Measurements from ENCODE around the gene PRRC1. TPM values are rescaled to one million over a fixed set of nuclear protein-coding genes. Genes with fewer than 3 reads are reported as not detected.

PRRC1 gene
- polyA plus RNA-seq, 1 of the 3 experiments (the other 2 are of a cell fraction) = 26.6 TPM

GRCh38 chr5:127471211-127471610 lies 46.2 kb upstream of the PRRC1 start (continued):
- TF ChIP-seq RCOR1 (IDR thresholded peaks at IDR 0.05; ENCODE audit: low read length) = no peak
- no peak for TF ChIP-seq NRF1 (IDR thresholded peaks at IDR 0.05; ENCODE audit: low read depth, low read length)

DNA sequence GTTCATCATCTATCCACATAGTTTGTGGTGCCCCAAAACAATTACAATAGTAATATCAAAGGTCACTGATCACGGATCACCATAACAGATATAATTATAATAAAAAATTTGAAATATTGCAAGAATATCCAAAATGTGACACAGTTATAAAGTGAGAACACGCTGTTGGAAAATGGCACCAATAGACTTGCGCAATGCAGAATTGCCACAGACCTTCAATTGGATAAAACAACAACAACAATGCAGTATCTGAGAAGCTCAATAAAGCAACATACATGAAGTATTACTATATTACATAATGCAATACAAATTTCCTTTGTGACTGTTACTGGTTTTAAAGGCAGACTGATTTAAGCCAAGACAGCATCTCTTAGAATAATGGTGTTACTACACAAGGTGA lies 44.7 kb upstream of the PRRC1 start:
- Histone ChIP-seq H3K9me3 (no peaks in the 10 kb centered on the region), H3K4me1 (ENCODE audit: control insufficient read depth in 1 of 2, insufficient read depth in 2 of 2, low read depth in 1 of 2, low read length in 1 of 2) (no peaks in the 10 kb centered on the region), H3K36me3 (replicated peaks in 1 of 2; ENCODE audit: control insufficient read depth in 1 of 2, insufficient read depth in 2 of 2, low read length in 1 of 2) (no peaks in the 10 kb centered on the region), H4K20me1 (ENCODE audit: insufficient read depth) (no peaks in the 10 kb centered on the region), H3K4me2 (no peak overlapping the region), H3K27me3 (ENCODE audit: insufficient read depth) (no peaks in the 10 kb centered on the region), H3K27ac (ENCODE audit: low read depth in 2 of 2, low read length in 1 of 2) (no peak overlapping the region), H3F3A (replicated peaks; ENCODE audit: insufficient read depth) (no peaks in the 10 kb centered on the region), H3K79me2 (ENCODE audit: insufficient read depth) (no peaks in the 10 kb centered on the region), H3K4me3 (ENCODE audit: low read depth in 2 of 2, low read length in 1 of 2) (no peak overlapping the region), H2AFZ (ENCODE audit: low read depth) (no peak overlapping the region), H3K9me2 (no peaks in the 10 kb centered on the region), H3K9ac (no peak overlapping the region)
- TF ChIP-seq FOXM1 (IDR thresholded peaks at IDR 0.05; ENCODE audit: low read depth) (no peak), FOSL2 (IDR thresholded peaks at IDR 0.05; ENCODE audit: borderline replicate concordance, low read depth) (no peak), POLR2AphosphoS5 (IDR thresholded peaks at IDR 0.05; ENCODE audit: low read depth, low read length) (no peak), ELF1 (IDR thresholded peaks at IDR 0.05) (no peak), TCF12 (IDR thresholded peaks at IDR 0.05) (no peak), EP300 (IDR thresholded peaks at IDR 0.05; ENCODE audit: borderline replicate concordance in 1 of 2, low read depth in 1 of 2, low read length in 1 of 2) (no peak), GATA2 (CRISPR knock-in tag; IDR thresholded peaks at IDR 0.05) (no peak)
- TF ChIP-seq, protein P1, sequence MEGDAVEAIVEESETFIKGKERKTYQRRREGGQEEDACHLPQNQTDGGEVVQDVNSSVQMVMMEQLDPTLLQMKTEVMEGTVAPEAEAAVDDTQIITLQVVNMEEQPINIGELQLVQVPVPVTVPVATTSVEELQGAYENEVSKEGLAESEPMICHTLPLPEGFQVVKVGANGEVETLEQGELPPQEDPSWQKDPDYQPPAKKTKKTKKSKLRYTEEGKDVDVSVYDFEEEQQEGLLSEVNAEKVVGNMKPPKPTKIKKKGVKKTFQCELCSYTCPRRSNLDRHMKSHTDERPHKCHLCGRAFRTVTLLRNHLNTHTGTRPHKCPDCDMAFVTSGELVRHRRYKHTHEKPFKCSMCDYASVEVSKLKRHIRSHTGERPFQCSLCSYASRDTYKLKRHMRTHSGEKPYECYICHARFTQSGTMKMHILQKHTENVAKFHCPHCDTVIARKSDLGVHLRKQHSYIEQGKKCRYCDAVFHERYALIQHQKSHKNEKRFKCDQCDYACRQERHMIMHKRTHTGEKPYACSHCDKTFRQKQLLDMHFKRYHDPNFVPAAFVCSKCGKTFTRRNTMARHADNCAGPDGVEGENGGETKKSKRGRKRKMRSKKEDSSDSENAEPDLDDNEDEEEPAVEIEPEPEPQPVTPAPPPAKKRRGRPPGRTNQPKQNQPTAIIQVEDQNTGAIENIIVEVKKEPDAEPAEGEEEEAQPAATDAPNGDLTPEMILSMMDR (IDR thresholded peaks at IDR 0.05) = no peak
- DNase-seq = no peak
- 74% methylated on average over 3 of the region's 3 CpGs for WGBS (ENCODE audit: low lambda C conversion rate)
- ChIA-PET CTCF (interaction anchor here (1.2 to 2.5 kb wide), 4 partner anchors 20 to 30 kb away, joined by 3 to 16 read pairs (median 3); no protein-coding TSS in a partner anchor), POLR2A (no interaction called here)

GRCh38 chr5:127486471-127486870 lies 31.0 kb upstream of the PRRC1 start:
- H3F3A ChIP-seq (replicated peaks; ENCODE audit: insufficient read depth) = no peaks in the 10 kb centered on the region
- no peaks in the 10 kb centered on the region for H3K36me3 ChIP-seq (replicated peaks in 1 of 2; ENCODE audit: control insufficient read depth in 1 of 2, insufficient read depth in 2 of 2, low read length in 1 of 2)
- no peak overlapping the region for H3K4me3 ChIP-seq (ENCODE audit: low read depth in 2 of 2, low read length in 1 of 2)
- H3K27me3 ChIP-seq (ENCODE audit: insufficient read depth) = no peaks in the 10 kb centered on the region
- no peak overlapping the region for H3K27ac ChIP-seq (ENCODE audit: low read depth in 2 of 2, low read length in 1 of 2)
- ChIA-PET CTCF (no interaction called here), POLR2A (no interaction called here)
- H4K20me1 ChIP-seq (ENCODE audit: insufficient read depth) = no peaks in the 10 kb centered on the region
- H3K4me1 ChIP-seq (ENCODE audit: control insufficient read depth in 1 of 2, insufficient read depth in 2 of 2, low read depth in 1 of 2, low read length in 1 of 2) = no peaks in the 10 kb centered on the region
- DNase-seq = no peak
- H3K9me2 ChIP-seq = 0 out of 2 replicates have a peak, but pooled peaks cover 3% of the 10 kb centered on the region
- TF ChIP-seq MEF2A (IDR thresholded peaks at IDR 0.05; ENCODE audit: borderline replicate concordance, low read depth) (no peak), EP300 (IDR thresholded peaks at IDR 0.05; ENCODE audit: borderline replicate concordance in 1 of 2, low read depth in 1 of 2, low read length in 1 of 2) (no peak), FOXM1 (IDR thresholded peaks at IDR 0.05; ENCODE audit: low read depth) (no peak), TAF1 (IDR thresholded peaks at IDR 0.05; ENCODE audit: borderline replicate concordance, low read depth, low read length) (no peak), RAD21 (IDR thresholded peaks at IDR 0.05; ENCODE audit: low read length) (no peak)
- H3K4me2 ChIP-seq = no peak overlapping the region
- H2AFZ ChIP-seq (ENCODE audit: low read depth) = no peak overlapping the region
- no peaks in the 10 kb centered on the region for H3K79me2 ChIP-seq (ENCODE audit: insufficient read depth)
- no peaks in the 10 kb centered on the region for H3K9me3 ChIP-seq
- no peak overlapping the region for H3K9ac ChIP-seq
- WGBS (ENCODE audit: low lambda C conversion rate) = 60% methylated on average over 4 of the region's 4 CpGs

Measured in SK-N-SH (cell line).